22Rv1 (cell line): Measurements from ENCODE around the gene PRKAA1.

Experiments
- CTCF ChIP-seq: fragments of 450-650 bp; IDR thresholded peaks from 2 replicates; pipeline ENCODE4 v1.5.1; 2017; ENCODE audit warnings: mild to moderate bottlenecking
- ZFX ChIP-seq: fragments of 450-650 bp; IDR thresholded peaks from 2 replicates; pipeline ENCODE4 v1.6.1; 2017; ENCODE audit warnings: antibody characterized with exemption, borderline replicate concordance

DNA sequence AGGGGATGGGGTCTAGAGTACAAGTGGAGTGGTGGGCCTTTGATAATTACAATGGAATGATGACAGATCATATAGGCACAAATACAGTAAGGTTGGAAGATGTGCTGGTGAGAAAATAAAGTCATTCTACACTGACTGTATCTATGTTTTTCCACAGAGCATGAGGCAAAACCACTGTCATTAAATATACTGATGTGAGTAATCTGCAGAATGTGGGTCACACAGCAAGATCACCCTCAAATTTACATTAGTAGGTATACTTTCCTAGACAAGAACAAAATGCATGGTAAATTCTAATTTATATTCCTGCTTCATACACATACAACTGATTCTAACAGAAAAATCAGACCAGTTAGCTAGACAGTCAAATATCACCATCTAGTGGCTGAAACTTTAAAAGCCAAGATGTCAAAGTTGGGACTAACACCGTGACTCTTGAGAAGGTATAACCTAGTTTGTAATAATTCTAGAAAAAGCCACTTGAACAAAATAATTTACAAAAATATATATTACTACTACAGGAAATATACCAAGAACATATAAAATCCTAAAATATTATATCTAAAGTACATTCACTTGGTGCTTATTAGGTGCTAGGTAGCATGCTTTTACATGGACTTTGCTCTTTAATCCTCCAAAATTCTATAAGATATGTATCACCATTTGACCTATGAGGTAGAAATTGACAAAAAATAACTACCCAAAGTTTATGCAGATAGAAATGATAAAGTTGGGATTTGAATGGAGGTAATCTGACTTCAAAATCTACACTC is 61.9 kb downstream of the PRKAA1 start:
- TF ChIP-seq CTCF (peak; percentile 88), ZFX (no peak)
